Measurements from ENCODE around the gene MICAL2. TPM values are rescaled to one million over a fixed set of nuclear protein-coding genes. Genes with fewer than 3 reads are reported as not detected.
A peak's percentile ranks its signal among the peaks of the same experiment; 100 is the strongest.

Gene MICAL2
- polyA plus RNA-seq, 2 of the 4 experiments (the other 2 are of a cell fraction) = 39.8 to 42.1 TPM

GRCh38 chr11:12223771-12224536 lies 113.6 kb downstream of the MICAL2 start:
- DNase-seq (ENCODE audit: low read depth in 1 of 2, low spot score in 1 of 2) = no peak
- ATAC-seq = no peak

GRCh38 chr11:12224537-12224893 lies 114.1 kb downstream of the MICAL2 start:
- peak overlapping the region in 1 of 2 experiments; percentile 33; a peak in 1 of 6 replicates for H3K27ac ChIP-seq
- DNase-seq (ENCODE audit: low read depth in 1 of 2, low spot score in 1 of 2) (no peak), FAIRE-seq (no peak), ATAC-seq (no peak)
- POLR2A ChIA-PET = no interaction called here
- no peak overlapping the region for H3K4me3 ChIP-seq
- WGBS (ENCODE audit: missing lambda C conversion rate) = 91% methylated on average over 12 of the region's 12 CpGs
- no peaks in the 10 kb centered on the region for H3K9me3 ChIP-seq
- no peak overlapping the region for H3K4me2 ChIP-seq
- TF ChIP-seq ESRRA (IDR thresholded peaks at IDR 0.05; ENCODE audit: borderline replicate concordance, low read length) = no peak
- no peak for TF ChIP-seq FOXS1 (CRISPR knock-in tag; IDR thresholded peaks at IDR 0.05)
- no peak for TF ChIP-seq CTCF (IDR thresholded peaks at IDR 0.05)
- peaks cover 7% of the 10 kb centered on the region for H3K4me1 ChIP-seq
- CTCF ChIA-PET = interaction anchor here (0.8 to 3.9 kb wide), 10 partner anchors 9 to 167 kb away, joined by 3 to 37 read pairs (median 4); no protein-coding TSS in a partner anchor

More at GRCh38 chr11:12223771-12224536, 113.6 kb downstream of the MICAL2 start:
- CTCF ChIA-PET = interaction anchor here (0.7 to 3.9 kb wide), 12 partner anchors 8 to 166 kb away, joined by 3 to 37 read pairs (median 4); no protein-coding TSS in a partner anchor
- H3K27ac ChIP-seq = peak overlapping the region in 1 of 2 experiments; percentile 33; a peak in 2 of 6 replicates
- FAIRE-seq = no peak
- TF ChIP-seq PBX3 (IDR thresholded peaks at IDR 0.05) = no peak
- no peak for TF ChIP-seq ESRRA (IDR thresholded peaks at IDR 0.05; ENCODE audit: borderline replicate concordance, low read length)
- no peak for TF ChIP-seq MAFK (IDR thresholded peaks at IDR 0.05; ENCODE audit: partially characterized antibody)
- no peak for TF ChIP-seq FOSL2 (IDR thresholded peaks at IDR 0.05)
- TF ChIP-seq FOSL2 (CRISPR knock-in tag; IDR thresholded peaks at IDR 0.05) = no peak
- no peak for TF ChIP-seq HDAC2 (IDR thresholded peaks at IDR 0.05)
- TF ChIP-seq FOSB (CRISPR knock-in tag; IDR thresholded peaks at IDR 0.05) = no peak
- no peak for TF ChIP-seq RARB (CRISPR knock-in tag; IDR thresholded peaks at IDR 0.05)
- TF ChIP-seq CHD4 (IDR thresholded peaks at IDR 0.05; ENCODE audit: borderline replicate concordance) = no peak
- POLR2A ChIA-PET = no interaction called here
- H3K9me3 ChIP-seq = no peaks in the 10 kb centered on the region
- 74% methylated on average over 7 of the region's 7 CpGs for WGBS (ENCODE audit: missing lambda C conversion rate)
- peaks cover 7% of the 10 kb centered on the region for H3K4me1 ChIP-seq
- no peak overlapping the region for H3K4me3 ChIP-seq
- no peak overlapping the region for H3K4me2 ChIP-seq

- no peak for DNase-seq (ENCODE audit: low read depth in 1 of 2, low spot score in 1 of 2)
- Histone ChIP-seq H3K4me2 (no peak overlapping the region), H3K4me3 (no peak overlapping the region), H3K27ac (no peak overlapping the region), H3K4me1 (peaks cover 14% of the 10 kb centered on the region), H3K9me3 (no peaks in the 10 kb centered on the region)
- TF ChIP-seq ZFP36 (IDR thresholded peaks at IDR 0.05; ENCODE audit: borderline replicate concordance, partially characterized antibody) (peak; percentile 25), ATOH8 (CRISPR knock-in tag; IDR thresholded peaks at IDR 0.05; ENCODE audit: low read depth) (no peak)
- no peak for ATAC-seq
- ChIA-PET CTCF (interaction anchor here (1.1 to 3.9 kb wide), 8 partner anchors 9 to 167 kb away, joined by 3 to 37 read pairs (median 4); no protein-coding TSS in a partner anchor), POLR2A (no interaction called here)
- no peak for FAIRE-seq
- 82% methylated on average over 8 of the region's 8 CpGs for WGBS (ENCODE audit: missing lambda C conversion rate)
Observed at GRCh38 chr11:12225046-12225739, 114.8 kb downstream of the MICAL2 start.

GRCh38 chr11:12226093-12226492 lies 115.7 kb downstream of the MICAL2 start:
- WGBS (ENCODE audit: missing lambda C conversion rate) = 95% methylated on average over 8 of the region's 8 CpGs
- FAIRE-seq = no peak
- Histone ChIP-seq H3K4me2 (no peak overlapping the region), H3K27ac (no peak overlapping the region), H3K4me3 (no peak overlapping the region), H3K4me1 (peaks cover 14% of the 10 kb centered on the region), H3K9me3 (no peaks in the 10 kb centered on the region)
- DNase-seq (ENCODE audit: low read depth in 1 of 2, low spot score in 1 of 2) = no peak
- ChIA-PET POLR2A (no interaction called here), CTCF (interaction anchor here (1.3 to 3.9 kb wide), 5 partner anchors 10 to 179 kb away, joined by 3 to 37 read pairs (median 3); no protein-coding TSS in a partner anchor)
- ATAC-seq = no peak
- TF ChIP-seq JUNB (IDR thresholded peaks at IDR 0.05) = no peak
- TF ChIP-seq HOXB13 (CRISPR knock-in tag; IDR thresholded peaks at IDR 0.05; ENCODE audit: low read depth) = no peak
- no peak for TF ChIP-seq MAZ (IDR thresholded peaks at IDR 0.05; ENCODE audit: borderline replicate concordance, low read depth, low read length)
- no peak for TF ChIP-seq BHLHE40 (IDR thresholded peaks at IDR 0.05; ENCODE audit: low read depth, low read length)
- no peak for TF ChIP-seq FOSB (CRISPR knock-in tag; IDR thresholded peaks at IDR 0.05)
- TF ChIP-seq KDM5A (IDR thresholded peaks at IDR 0.05) = no peak
- TF ChIP-seq HOXB5 (CRISPR knock-in tag; IDR thresholded peaks at IDR 0.05) = no peak
- no peak for TF ChIP-seq MAX (IDR thresholded peaks at IDR 0.05)
- TF ChIP-seq ZFP36 (IDR thresholded peaks at IDR 0.05; ENCODE audit: borderline replicate concordance, partially characterized antibody) = no peak
- TF ChIP-seq CBX2 (IDR thresholded peaks at IDR 0.05; ENCODE audit: borderline replicate concordance, low read depth) = no peak
- TF ChIP-seq CTCF (IDR thresholded peaks at IDR 0.05) = no peak
- TF ChIP-seq GATA3 (IDR thresholded peaks at IDR 0.05; ENCODE audit: borderline replicate concordance) = no peak

Data from A549 (cell line).